ENCODE data around the gene HAPLN3. TPM values are rescaled to one million over a fixed set of nuclear protein-coding genes. Genes with fewer than 3 reads are reported as not detected.

HAPLN3 gene
- total RNA-seq, 1 experiment from 2014 or later = 2.3 TPM

DNA sequence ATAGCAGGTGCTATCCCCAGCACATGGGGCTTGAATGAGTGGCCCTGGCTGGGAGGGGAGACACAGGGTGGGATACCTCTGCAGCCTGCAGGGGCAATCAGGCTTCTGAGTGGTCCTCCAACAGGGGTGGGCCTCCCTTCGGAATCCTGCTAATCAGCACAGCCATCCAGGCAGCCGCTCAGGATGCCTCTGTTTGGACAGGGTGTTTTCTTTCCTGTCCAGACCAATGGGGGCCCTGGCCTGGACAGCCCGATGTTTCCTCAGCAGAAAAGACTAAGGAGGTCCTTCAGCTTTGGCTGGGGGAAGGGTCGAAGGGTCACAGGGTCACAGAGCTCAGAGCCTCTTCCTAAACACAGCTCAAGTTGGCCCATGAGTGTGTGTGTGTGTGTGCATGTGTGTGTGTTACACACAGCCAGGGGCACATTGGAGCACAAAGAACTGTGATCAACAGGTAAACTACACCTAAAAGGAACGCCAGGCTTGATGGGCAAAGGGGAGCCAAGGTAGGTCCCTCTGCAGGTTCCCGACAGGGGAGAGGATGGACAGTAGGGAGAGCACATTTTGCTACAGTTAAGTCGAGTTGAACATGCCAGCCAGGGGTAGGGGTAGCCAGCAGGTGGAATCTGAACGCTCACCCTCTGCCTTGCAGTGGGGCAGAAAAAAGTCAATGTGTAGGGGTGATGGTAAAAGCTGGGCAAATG is 1.1 kb upstream of the HAPLN3 start:
- no peak for DNase-seq (ENCODE audit: low spot score)

DNA sequence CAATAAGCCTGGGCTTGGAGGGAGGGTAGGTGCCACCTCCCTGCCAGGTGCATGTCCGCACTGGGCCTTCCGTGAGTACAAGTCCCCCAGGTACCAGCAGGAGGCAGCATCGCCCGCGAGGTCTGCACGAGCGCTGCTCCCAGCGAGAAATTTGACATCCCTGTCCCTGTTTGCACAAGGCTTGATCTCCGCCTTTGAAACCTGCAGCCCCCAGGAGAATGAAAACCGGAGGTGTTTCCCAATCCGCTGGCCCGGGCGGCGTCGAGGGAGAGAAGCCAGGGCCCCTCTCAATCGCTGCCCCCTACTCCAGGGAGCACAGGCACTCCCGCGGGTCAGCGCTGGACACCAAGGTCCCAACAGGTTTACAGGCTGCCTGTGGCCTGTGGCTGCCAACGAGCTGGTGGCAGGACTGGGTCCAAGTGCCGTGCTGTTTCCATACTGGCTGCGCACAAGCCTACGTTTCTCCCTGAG is 961 bp downstream of the HAPLN3 start:
- DNase-seq (ENCODE audit: low spot score) = peak; percentile 84

DNA sequence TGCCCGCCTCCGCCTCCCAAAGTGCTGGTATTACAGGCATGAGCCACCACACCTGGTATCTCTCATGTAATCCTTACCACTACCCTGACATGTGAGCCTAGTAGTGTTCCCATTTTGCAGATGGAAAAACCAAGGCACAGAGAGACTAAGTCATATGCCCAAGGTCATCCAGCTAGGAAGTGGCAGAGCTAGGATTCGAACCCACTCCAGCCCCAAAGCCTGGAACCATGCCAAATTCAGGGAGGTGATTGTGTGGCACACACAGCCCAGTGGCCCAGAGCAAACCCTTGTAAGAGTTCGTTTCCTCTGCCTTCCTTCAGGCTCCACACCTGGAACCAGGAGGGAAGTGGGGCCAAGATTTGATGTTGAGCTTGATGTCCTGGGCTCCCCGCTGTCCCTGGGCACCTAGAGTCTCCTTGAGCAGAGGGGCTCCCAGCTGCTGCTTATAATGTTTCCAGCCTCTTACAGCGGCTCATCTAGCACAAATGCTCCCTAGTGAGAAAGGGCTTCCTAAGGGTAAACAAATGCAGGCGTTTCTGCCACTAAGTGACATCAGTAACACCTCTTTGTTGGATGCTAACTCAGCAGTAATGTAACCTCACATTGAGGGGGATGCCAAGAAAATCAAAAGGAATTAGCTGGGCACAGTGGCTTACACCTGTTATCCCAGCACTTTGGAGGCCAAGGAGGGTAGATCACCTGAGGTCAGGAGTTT is 3.6 kb downstream of the HAPLN3 start:
- DNase-seq (ENCODE audit: low spot score) = no peak

DNA sequence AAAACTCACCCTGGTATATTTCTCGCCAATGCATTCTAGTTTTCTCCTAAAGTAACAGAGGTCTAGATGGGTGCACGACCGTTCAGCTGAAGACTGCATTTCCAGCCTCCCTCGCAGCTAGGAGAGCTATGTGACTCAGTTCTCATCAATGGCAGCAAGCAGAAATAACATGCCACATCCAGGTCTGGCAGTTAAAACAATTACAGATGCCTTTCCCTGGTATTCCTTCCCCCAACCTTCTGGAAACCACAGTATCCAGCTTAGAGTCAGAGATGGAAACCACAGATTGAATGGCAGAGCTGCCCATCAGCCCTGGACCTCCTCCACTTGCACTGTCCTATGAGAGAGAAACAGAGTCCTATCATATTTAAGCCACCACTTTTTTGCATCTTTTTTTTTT is 4.8 kb downstream of the HAPLN3 start:
- DNase-seq (ENCODE audit: low spot score) = no peak

DNA sequence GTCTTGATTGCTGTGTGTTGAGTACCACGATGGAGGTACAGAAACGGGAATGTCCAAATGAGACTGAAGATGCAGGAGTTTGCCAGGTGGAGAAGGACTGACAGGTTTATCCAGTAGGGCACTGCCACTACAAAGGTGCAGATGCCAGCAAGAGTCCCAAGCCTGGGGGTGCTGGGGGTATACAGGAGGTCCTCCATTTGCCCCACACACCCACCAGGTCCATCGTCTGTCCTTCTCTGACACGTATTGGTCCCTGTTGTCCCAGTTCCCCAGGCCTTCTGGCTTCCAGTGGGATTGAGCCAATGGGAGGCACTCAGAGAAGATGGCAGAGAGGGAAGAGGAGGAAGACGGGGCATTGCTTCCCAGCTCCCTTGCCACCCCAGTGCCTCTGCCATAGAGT is 6.6 kb downstream of the HAPLN3 start:
- DNase-seq (ENCODE audit: low spot score) = no peak

DNA sequence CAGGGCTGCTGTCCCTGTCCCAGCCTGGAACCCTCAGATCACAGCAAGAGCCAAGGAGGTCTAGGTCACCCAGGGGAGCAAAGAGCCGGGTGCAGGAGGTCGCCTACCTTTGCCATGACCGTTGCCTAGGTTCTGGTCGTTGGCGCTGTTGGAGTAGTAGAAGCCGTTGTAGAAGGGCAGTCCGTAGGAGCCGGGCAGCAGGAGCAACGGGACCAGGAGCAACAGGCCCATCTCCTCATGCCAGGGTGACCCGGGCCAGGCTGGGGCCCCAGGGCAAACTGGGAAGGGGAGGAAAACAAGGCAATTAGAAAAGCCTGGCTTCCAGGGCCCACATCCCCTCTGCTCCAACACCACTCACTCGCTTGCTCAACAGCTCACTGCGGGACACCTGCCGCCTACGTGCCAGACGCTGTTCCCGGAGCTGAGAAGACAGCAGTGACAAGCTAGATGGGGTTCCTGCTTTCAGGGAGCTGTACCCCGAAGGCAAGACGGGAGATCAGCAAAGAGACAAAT is 8.2 kb downstream of the HAPLN3 start:
- no peak for DNase-seq (ENCODE audit: low spot score)

DNA sequence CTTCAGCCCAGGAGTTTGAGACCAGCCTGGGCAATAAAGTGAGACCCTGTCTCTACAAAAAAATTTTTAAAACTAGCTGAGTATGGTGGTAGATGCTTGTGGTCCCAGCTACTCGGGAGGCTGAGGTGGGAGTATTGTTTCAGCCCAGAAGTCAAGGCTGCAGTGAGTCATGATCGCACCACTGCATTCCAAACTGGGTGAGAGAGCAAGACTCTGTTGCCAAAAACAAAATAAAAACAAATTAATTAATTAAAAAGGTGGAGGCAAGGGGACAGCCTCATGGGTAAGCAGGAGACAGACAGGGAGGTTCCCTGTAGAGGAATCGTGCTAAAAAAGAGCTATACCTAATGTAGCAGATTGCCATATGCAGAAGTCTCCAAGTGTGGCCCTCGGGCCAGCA is 12.6 kb downstream of the HAPLN3 start:
- no peak for DNase-seq (ENCODE audit: low spot score)

DNA sequence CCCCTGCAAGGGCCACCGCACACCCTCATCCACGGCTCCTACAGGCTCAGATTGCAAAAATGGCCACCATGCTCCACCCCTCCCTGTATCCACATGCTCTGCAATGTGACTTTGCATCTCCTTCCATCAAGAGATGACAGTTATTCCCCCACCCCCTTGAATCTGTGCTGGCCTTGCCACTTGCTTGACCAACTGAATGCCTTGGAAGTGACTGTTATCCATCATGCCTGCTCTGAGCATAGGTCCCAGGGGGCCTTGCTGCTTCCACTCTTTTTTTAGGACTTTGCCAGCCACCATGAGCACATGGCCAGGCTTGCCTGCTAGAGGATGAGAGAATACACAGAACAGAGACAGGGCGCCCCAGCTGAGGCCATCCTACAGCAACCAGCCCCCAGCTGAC is 13.6 kb downstream of the HAPLN3 start:
- no peak for DNase-seq (ENCODE audit: low spot score)

DNA sequence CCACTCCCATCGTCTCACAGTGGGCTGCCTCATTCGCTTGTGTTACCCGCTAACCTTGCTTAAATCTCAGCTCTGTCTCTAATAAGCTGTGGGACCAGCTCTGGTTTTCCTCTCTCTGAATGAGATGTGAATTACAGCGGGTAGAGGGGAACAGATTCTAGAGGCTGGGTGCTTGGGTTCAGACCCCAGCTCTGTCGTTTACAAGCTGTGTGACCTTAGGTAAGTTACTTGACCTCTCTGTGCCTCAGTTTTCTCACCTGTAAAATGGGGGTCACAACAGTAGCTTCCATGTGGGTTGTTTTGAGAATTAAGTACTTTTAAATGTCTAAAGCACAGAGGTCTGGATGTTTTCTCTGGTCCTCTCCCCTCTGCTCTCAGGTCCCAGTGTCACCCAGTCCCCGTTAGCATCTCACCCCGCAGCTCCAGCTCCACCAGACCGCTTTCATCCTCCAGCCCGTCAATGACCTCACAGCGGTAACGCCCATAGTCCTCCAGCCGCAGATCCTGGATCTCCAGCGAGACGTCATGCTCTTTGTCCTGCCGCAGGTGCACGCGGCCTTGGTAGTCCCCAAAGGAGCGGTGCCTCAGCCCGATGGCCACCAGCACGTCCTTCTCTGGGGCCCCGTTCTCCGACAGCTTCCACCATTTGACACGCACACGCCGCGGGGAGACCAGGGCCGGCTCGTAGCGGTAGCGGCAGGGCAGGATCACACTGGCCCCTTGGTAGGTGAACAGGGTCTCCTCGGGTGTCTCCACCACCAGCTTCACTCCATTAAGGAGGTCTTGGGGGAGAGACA is 14.2 kb downstream of the HAPLN3 start:
- DNase-seq (ENCODE audit: low spot score) = no peak

DNA sequence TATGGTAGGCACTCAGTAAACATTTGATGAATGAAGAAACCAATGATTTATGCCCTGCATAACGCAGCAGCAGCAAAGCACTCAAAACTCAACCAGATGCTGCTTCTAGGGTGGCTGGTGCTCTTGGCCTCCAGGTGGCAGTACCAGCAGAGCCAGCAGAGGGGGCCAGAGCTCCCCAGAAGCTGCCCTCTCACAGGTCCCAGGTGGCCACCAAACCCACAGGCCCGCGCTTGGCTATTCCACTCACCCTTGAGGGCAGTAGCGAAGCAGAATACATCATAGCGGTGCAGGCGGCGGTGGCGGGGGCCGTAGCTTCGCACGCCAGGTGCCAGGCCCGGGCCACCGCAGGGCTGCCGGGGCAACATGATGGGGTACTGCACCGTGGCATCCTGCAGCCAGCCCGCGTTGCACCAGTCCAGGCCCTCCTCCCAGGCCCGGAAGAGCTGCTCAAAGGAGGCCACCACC is 16.6 kb downstream of the HAPLN3 start:
- peak; percentile 79 for DNase-seq (ENCODE audit: low spot score)

DNA sequence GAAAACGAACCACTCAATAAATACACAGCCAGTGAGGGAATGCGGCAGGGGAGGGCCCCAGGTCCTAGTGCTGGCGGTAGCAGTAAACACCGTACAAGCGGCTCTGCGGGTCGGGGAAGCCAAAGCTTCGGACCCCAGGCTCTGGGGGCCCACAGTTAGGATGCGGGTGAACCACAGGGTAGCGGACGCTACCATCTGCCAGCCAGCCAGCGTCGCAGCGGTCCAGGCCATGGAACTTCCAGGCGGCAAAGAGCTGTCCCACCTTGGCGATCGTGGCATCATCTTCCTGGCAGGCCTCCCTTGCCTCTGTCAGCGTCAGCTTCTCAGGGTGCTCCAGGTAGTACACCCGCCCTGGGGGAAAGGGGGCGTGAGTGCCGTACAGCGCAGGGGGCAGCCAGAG is 17.4 kb downstream of the HAPLN3 start:
- no peak for DNase-seq (ENCODE audit: low spot score)

DNA sequence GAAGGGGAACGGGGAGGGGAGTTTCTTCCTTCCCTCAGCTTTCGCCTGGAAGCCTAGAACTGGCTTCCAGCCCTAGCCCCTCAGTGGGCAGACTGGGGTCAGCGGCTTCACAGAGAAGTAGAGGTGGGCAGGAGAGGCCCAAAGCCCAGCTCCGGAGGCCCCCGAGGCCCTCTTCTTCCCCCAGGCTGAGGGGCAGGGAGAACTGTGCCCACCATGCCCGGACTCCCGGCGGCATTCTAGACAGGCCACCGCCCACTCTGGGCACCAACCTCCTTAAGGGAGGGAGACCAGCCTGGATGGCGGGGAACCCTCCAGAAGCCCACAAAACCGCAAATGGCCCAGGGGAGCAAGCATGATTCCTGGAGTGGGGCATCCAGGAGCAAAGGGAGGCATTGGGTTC is 17.9 kb downstream of the HAPLN3 start:
- DNase-seq (ENCODE audit: low spot score) = no peak

DNA sequence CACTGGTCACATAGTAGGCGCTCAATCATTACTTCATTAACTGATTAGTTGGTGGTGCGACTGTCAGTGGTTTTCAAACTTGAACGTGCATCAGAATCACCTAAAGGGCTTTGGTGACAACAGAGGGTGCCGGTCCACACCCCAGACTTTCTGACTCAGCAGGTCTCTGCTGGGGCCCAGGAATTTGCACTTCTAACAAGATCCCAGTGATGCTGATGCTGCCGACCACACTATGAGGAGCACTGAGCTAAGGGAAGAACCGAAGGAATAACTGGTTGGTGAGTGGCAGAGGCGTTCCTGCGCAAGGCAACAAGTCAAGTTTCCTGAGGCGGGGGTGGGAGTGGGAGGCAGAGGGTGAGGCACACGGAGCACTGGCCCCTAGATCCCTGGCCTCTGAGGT is 18.8 kb downstream of the HAPLN3 start:
- no peak for DNase-seq (ENCODE audit: low spot score)

DNA sequence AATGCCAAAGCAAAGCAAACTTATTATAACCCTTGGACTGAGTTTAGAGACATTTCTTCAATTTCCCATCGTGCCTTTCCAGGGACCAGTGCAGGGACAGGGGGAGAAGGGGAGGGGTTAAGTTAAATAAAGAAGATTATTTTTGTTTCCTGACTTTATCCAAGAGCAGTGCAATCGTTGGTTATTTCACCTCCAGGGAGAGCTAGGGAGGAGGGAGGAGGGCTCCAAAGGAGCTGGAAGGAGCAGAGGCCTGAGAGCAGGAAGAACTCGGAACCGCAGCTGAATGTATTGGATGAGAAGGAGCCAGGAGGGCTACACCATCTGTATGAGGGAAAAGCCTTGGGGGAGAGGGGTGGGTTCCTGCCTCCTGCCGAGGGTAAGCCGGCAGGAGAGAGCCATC is 20.7 kb downstream of the HAPLN3 start:
- DNase-seq (ENCODE audit: low spot score) = no peak

DNA sequence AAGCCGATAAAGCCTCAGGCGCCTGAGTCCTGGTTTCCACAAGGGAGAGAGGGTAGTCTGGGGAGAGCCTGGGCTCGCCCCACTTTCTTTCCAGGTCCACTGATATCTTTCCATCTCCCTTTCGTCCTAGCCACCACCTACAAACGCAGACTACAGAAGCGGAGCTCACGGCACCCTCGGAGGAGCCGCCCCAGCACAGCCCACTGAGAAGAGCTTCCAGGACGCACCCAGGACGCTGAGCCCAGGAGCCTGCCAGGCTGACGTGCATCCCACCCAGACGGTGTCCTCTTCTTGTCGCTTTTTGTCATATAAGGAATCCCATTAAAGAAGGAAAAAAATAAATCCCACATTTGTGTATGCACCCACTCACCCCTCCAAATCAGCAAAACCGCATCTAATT is 21.1 kb downstream of the HAPLN3 start:
- no peak for DNase-seq (ENCODE audit: low spot score)

DNA sequence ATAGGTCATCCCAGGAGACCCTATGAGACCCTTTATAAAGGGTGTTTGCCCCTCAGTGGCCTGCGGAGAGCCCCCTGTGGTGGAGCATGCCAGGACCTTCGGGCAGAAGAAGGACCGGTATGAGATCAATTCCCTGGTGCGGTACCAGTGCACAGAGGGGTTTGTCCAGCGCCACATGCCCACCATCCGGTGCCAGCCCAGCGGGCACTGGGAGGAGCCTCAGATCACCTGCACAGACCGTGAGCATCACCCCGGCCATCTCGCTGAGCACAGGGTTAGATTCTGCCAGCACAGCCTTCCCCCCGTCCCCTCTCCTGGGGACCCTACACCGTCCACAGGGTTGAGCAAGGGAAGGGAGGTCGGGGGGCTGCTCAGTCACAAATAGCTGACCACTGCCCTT is 21.6 kb downstream of the HAPLN3 start:
- no peak for DNase-seq (ENCODE audit: low spot score)

DNA sequence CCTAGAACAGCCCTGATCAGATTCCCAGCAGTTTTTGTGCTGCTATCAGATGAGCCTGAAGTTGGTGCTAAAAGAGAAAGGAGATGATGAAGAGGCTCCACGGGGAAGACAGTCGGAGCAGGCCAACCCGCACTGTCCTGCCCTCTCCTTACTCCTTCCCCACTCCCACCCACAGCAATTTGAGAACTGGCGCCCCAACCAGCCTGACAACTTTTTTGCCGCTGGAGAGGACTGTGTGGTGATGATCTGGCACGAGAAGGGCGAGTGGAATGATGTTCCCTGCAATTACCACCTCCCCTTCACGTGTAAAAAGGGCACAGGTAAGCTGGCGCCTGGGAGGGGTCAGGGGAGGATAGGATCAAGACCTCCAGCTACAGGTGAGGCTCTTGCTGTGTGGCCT is 22.6 kb downstream of the HAPLN3 start:
- DNase-seq (ENCODE audit: low spot score) = no peak

DNA sequence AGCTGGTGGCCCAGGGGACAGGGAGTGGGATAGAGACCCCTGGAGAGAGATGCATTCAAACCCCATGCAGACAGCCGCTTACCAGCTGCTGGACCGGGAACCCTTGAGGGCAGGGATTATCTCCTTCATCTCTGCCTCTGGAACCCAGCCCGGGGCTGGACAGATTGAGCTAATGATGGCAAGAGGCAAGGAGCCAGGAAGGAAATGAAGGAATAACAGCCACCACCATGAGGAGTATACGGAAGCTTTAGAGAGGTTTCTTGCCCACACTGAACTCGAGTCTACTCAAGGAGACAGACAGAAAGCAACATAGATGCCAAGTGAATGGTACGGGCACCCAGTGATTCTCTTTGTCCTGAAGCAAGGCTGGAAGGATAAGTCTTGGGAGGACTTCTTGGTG is 23.2 kb downstream of the HAPLN3 start:
- DNase-seq (ENCODE audit: low spot score) = no peak

DNA sequence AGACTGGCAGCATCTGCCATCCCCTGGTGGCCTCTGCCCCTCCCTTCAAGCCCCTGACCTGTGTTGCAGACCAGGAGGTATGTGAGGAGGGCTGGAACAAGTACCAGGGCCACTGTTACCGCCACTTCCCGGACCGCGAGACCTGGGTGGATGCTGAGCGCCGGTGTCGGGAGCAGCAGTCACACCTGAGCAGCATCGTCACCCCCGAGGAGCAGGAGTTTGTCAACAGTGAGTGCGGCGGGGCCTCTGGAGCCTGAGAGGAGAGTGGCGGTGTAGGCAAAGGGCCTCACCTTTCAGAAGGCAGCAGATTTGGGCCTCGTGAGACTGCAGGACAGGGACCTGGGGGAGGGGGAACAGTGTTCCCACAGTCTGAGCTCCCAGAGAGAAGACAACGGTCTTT is 24.0 kb downstream of the HAPLN3 start:
- no peak for DNase-seq (ENCODE audit: low spot score)

DNA sequence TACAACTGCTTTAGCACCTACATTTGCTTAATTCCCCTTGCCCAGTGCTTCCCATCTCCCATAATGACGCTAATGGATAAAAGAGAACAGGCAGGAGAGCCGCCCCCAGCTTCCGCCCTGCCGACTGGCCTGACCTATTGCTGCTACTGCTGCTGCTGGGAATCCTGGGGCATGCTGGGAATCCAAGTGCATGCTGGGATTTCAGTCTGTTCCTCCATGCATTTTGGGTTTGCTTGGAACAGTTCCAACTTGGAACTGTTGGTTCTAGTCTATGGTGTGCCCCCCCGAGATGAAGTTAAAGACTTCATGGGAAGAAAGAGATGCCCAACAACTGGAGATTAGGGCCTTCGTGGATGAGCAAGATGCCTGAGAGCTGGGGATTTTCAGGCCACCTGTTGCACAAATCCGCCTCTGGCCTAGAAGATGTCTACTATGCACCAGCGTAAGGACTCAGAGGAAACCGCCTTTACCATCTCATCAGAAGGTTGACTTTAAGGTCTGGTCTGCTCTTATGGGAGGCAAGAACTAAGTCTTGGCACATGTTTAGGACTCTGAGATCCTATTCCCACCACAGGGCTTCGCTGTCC is 29.0 kb downstream of the HAPLN3 start:
- no peak for DNase-seq (ENCODE audit: low spot score)

DNA sequence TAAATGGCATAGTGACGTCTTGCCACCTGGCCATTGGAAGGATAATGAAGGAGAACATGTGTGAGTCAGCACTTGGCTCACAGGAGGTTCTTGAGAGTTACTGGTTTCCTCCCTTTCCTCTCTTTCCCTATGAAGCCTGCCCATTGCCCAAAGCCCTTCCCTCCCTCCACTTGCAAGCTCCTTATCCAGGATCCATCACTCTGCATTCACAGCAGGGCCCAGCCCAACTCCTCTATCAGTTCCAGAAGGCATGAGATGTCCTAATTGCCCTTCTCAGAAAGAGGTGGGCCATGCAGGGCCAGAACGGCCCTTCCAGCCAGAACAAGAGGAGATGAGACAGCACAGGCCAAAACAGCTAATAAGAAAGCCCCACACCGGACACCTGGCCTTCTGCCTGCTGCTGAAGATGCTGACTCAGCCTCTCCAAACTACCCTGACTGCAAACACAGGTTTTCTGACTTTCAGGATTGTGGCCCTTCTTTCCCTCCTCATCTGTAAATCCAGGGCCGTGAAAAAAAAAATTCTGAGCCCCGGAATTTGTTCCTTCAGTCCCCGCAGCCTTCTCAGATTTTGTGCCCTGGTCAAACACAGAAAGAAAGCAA is 29.7 kb downstream of the HAPLN3 start:
- DNase-seq (ENCODE audit: low spot score) = no peak
